Cerebellar cortex (tissue), 1 donor: ENCODE data around the gene CYP19A1.

Experiments
- DNase-seq: peaks from one replicate; pipeline ENCODE4 v3.0.0-alpha.2; 2015; ENCODE audit warnings: low spot score

Gene CYP19A1

GRCh38 chr15:51338496-51338895 lies at the start of gene CYP19A1:
TSS of gene CYP19A1 (minus strand) at chr15:51338596. CDS start at chr15:51242912, 95,684 bp downstream.
- DNase-seq: no peak

- no peak for DNase-seq
These were observed 49.3 kb upstream of the CYP19A1 start for GRCh38 chr15:51387699-51388041.

GRCh38 chr15:51386960-51387698 lies 48.7 kb upstream of the CYP19A1 start:
- no peak for DNase-seq

GRCh38 chr15:51386486-51386885 lies 48.1 kb upstream of the CYP19A1 start:
- no peak for DNase-seq

GRCh38 chr15:51386029-51386428 lies 47.6 kb upstream of the CYP19A1 start:
- DNase-seq: no peak

- DNase-seq: peak; percentile 25
These were observed 44.4 kb upstream of the CYP19A1 start for GRCh38 chr15:51382787-51383186.

GRCh38 chr15:51380999-51381806 lies 42.8 kb upstream of the CYP19A1 start:
- DNase-seq: peak; percentile 66

GRCh38 chr15:51379390-51379789 lies 41.0 kb upstream of the CYP19A1 start:
- no peak for DNase-seq

GRCh38 chr15:51378406-51378805 lies 40.0 kb upstream of the CYP19A1 start:
- DNase-seq: no peak

- no peak for DNase-seq
These were observed 38.8 kb upstream of the CYP19A1 start for GRCh38 chr15:51377038-51377786.

- no peak for DNase-seq
These were observed 37.7 kb upstream of the CYP19A1 start for GRCh38 chr15:51375966-51376640.

- DNase-seq: no peak
These were observed 35.7 kb upstream of the CYP19A1 start for GRCh38 chr15:51374131-51374530.

GRCh38 chr15:51371266-51371665 lies 32.9 kb upstream of the CYP19A1 start:
- DNase-seq: no peak

GRCh38 chr15:51369451-51369761 lies 31.0 kb upstream of the CYP19A1 start:
- DNase-seq: no peak

GRCh38 chr15:51368751-51369450 lies 30.5 kb upstream of the CYP19A1 start:
- DNase-seq: no peak

- DNase-seq: no peak
These were observed 29.9 kb upstream of the CYP19A1 start for GRCh38 chr15:51368307-51368706.

GRCh38 chr15:51367322-51367976 lies 29.1 kb upstream of the CYP19A1 start:
- DNase-seq: no peak

GRCh38 chr15:51366920-51367319 lies 28.5 kb upstream of the CYP19A1 start:
- DNase-seq: peak; percentile 90

- DNase-seq: no peak
These were observed 27.7 kb upstream of the CYP19A1 start for GRCh38 chr15:51366071-51366470.

- DNase-seq: no peak
These were observed 27.0 kb upstream of the CYP19A1 start for GRCh38 chr15:51365417-51365816.

GRCh38 chr15:51363383-51363782 lies 25.0 kb upstream of the CYP19A1 start:
- DNase-seq: no peak
